Activated CD4-positive, alpha-beta T cell treated with anti-CD3 and anti-CD28 coated beads, Interleukin-2, amount 10 ng/mL, durations not matched to agents 7 days and 5 days (primary cell): ENCODE measurements around the gene LCE7A. TPM values are rescaled to one million over a fixed set of nuclear protein-coding genes. Genes with fewer than 3 reads are reported as not detected.

Source experiments
- CTCF ChIA-PET: fragments of 350-600 bp; sonication (Branson Sonifier 250); formaldehyde crosslinking; loops from one replicate; lab custom pipeline; 2021; ENCODE audit warnings: antibody characterized with exemption; lab: Charles Lee
- POLR2A ChIA-PET: fragments of 350-600 bp; sonication (Branson Sonifier 250); formaldehyde crosslinking; loops from one replicate; lab custom pipeline; 2021; ENCODE audit warnings: antibody characterized with exemption; lab: Charles Lee
- DNase-seq: peaks from one replicate; pipeline ENCODE4 v3.0.0-alpha.2; 2020
- H3K27ac Mint-ChIP-seq: one replicate; pipeline ENCODE4 v1.8.0; 2021; ENCODE audit warnings: mild to moderate bottlenecking, moderate library complexity, mixed read lengths
- H3K27me3 Mint-ChIP-seq: one replicate; pipeline ENCODE4 v1.8.0; 2021; ENCODE audit warnings: mixed read lengths
- H3K36me3 Mint-ChIP-seq: one replicate; pipeline ENCODE4 v1.8.0; 2021; ENCODE audit warnings: low read depth, mixed read lengths
- H3K4me1 Mint-ChIP-seq: one replicate; pipeline ENCODE4 v1.8.0; 2021; ENCODE audit warnings: mixed read lengths
- H3K4me3 Mint-ChIP-seq: one replicate; pipeline ENCODE4 v1.8.0; 2021; ENCODE audit warnings: mild to moderate bottlenecking, moderate library complexity, mixed read lengths
- H3K9me3 Mint-ChIP-seq: one replicate; pipeline ENCODE4 v1.8.0; 2021; ENCODE audit warnings: mixed read lengths
- total RNA-seq, 2 experiments: library from RNA; stranded (reverse); gene quantifications; one replicate each; pipeline ENCODE4 v1.2.3, GENCODE V29; 2021

The LCE7A gene, protein sequence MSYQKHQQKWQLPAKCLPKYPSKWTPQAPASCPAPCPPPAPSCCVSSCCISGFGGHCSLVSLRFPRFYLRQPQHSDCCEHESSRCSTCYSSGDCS
- total RNA-seq: not detected

DNA sequence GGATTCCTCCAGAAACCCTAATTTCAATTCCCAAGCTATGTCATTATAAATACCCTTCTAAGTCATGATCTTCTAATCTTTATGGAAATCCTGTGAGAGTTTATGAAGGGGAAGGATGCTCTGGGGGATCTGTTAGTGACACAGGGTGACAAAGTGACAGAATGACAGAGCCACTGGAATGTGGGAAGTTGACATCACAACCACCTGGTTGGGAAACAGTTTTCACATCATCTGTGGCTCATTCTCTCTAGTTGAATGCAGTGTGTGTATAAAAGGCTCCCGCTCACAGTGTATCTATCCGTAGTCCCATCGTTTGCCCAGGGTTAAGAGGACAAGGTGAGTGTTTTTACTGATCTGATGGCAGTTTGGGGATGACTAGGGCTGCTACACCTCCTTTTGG, at the start of gene LCE7A:
LCE7A (plus strand) TSS at position 301 of the 400 bp plus-strand sequence. CDS start 702 bp downstream, outside the sequence.
- Mint-ChIP-seq H3K27ac (no peak within 1 kb of the TSS), H3K27me3 (peaks cover 7% of the 10 kb centered on the region), H3K9me3 (no peaks in the 10 kb centered on the region), H3K4me1 (no peaks in the 10 kb centered on the region), H3K36me3 (no peaks in the 10 kb centered on the region), H3K4me3 (no peak within 1 kb of the TSS)
- ChIA-PET CTCF (no interaction called here), POLR2A (no interaction called here)
- no peak for DNase-seq

DNA sequence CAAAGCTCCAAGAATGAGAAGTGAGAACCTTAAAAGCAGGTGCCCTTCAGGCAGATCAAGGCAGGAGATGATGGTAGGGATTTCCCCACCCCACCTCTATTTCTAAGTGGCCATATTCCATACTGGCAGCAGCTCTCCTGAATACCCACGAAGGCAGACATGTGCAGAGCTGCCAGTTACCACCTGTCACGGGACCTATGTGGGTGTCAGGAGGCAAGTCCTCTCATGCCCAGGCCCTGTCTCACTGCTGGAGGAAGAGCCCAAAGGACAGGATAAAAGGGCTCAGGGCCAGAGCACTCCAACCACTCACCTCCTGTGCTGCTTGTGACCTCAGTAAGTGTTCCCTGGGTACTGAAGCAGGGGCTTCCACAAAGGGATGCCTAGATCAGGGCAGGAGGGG, 48.7 kb upstream of the LCE7A start:
- no peak overlapping the region for H3K27ac Mint-ChIP-seq
- H3K36me3 Mint-ChIP-seq: no peaks in the 10 kb centered on the region
- ChIA-PET CTCF (no interaction called here), POLR2A (no interaction called here)
- peaks cover 7% of the 10 kb centered on the region for H3K27me3 Mint-ChIP-seq
- no peak overlapping the region for H3K4me3 Mint-ChIP-seq
- no peaks in the 10 kb centered on the region for H3K9me3 Mint-ChIP-seq
- DNase-seq: no peak
- no peaks in the 10 kb centered on the region for H3K4me1 Mint-ChIP-seq

DNA sequence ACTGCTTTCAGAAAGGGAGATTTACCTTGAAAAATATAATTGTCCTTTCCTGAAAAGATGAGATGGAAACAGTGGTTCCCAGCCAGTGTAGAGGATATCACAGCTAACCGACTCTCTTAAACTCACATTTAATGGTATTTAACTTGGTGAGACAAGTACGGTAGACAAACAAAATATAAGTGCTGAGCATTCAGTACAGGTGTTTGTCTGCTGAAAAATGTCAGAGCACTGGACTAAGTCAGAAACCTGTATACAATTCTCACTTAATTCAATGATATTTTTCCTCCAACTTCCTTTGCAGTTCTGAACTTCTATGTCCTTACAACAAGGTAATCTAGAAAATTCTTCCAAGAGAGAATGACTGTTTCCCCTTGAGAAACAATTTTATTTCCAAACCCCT, 48.1 kb upstream of the LCE7A start, which contains the start of gene LCE1B:
LCE1B (plus strand) TSS at position 301 of the 400 bp plus-strand sequence. CDS start 476 bp downstream, outside the sequence.
- CTCF ChIA-PET: no interaction called here
- H3K27ac Mint-ChIP-seq: no peak within 1 kb of the TSS
- no peaks in the 10 kb centered on the region for H3K36me3 Mint-ChIP-seq
- H3K4me3 Mint-ChIP-seq: no peak within 1 kb of the TSS
- POLR2A ChIA-PET: no interaction called here
- peaks cover 7% of the 10 kb centered on the region for H3K27me3 Mint-ChIP-seq
- H3K4me1 Mint-ChIP-seq: no peaks in the 10 kb centered on the region
- no peaks in the 10 kb centered on the region for H3K9me3 Mint-ChIP-seq
- no peak for DNase-seq

GRCh38 chr1:152817309-152817708, 42.5 kb upstream of the LCE7A start:
- Mint-ChIP-seq H3K27ac (no peak overlapping the region), H3K27me3 (no peaks in the 10 kb centered on the region), H3K4me1 (no peaks in the 10 kb centered on the region), H3K4me3 (no peak overlapping the region), H3K36me3 (no peaks in the 10 kb centered on the region), H3K9me3 (no peaks in the 10 kb centered on the region)
- ChIA-PET CTCF (no interaction called here), POLR2A (no interaction called here)
- DNase-seq: no peak

- POLR2A ChIA-PET: no interaction called here
- H3K4me3 Mint-ChIP-seq: no peak overlapping the region
- H3K4me1 Mint-ChIP-seq: no peaks in the 10 kb centered on the region
- peaks cover 16% of the 10 kb centered on the region for H3K27me3 Mint-ChIP-seq
- no peak for DNase-seq
- H3K27ac Mint-ChIP-seq: no peak overlapping the region
- H3K9me3 Mint-ChIP-seq: no peaks in the 10 kb centered on the region
- CTCF ChIA-PET: no interaction called here
- H3K36me3 Mint-ChIP-seq: no peaks in the 10 kb centered on the region
These were observed 36.5 kb upstream of the LCE7A start for GRCh38 chr1:152823294-152823693.

DNA sequence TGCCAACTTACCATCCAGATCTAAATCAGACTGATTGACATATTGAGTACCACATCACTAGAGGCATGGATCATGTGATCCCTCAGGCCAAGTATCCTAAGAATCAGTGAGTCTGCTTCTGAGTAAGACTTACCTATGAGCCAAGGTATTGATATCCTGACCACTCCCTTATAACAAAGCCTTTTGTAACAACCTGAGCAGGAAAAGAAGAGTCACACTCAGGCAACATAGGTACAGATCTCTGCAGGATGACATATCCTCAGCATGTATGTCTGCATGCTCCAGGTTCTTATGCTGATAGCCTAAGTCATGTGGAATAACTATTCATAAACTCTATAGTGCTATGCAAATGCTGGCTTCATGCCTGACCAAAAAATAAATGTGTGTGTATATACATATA, 34.8 kb upstream of the LCE7A start:
- Mint-ChIP-seq H3K9me3 (no peaks in the 10 kb centered on the region), H3K36me3 (no peaks in the 10 kb centered on the region), H3K27ac (no peak overlapping the region), H3K4me1 (no peaks in the 10 kb centered on the region), H3K27me3 (peaks cover 16% of the 10 kb centered on the region), H3K4me3 (no peak overlapping the region)
- POLR2A ChIA-PET: no interaction called here
- CTCF ChIA-PET: interaction anchor here (0.7 kb wide), 1 partner anchor 248 kb away, joined by 3 read pairs; no protein-coding TSS in a partner anchor
- DNase-seq: no peak

GRCh38 chr1:152827173-152827572, 32.6 kb upstream of the LCE7A start, which contains the start of gene LCE1A:
Gene LCE1A (plus strand): TSS chr1:152827473. CDS start chr1:152827473, 0 bp downstream.
- ChIA-PET POLR2A (no interaction called here), CTCF (interaction anchor here (0.7 to 1.2 kb wide), 2 partner anchors 183 to 292 kb away, joined by 3 to 6 read pairs; no protein-coding TSS in a partner anchor)
- Mint-ChIP-seq H3K36me3 (no peaks in the 10 kb centered on the region), H3K27ac (no peak within 1 kb of the TSS), H3K4me3 (no peak within 1 kb of the TSS), H3K9me3 (no peaks in the 10 kb centered on the region), H3K4me1 (no peaks in the 10 kb centered on the region), H3K27me3 (peaks cover 23% of the 10 kb centered on the region)
- no peak for DNase-seq

- no peak overlapping the region for H3K4me3 Mint-ChIP-seq
- no peak for DNase-seq
- ChIA-PET POLR2A (no interaction called here), CTCF (no interaction called here)
- no peaks in the 10 kb centered on the region for H3K4me1 Mint-ChIP-seq
- no peaks in the 10 kb centered on the region for H3K36me3 Mint-ChIP-seq
- H3K27ac Mint-ChIP-seq: no peak overlapping the region
- H3K27me3 Mint-ChIP-seq: peaks cover 11% of the 10 kb centered on the region
- no peaks in the 10 kb centered on the region for H3K9me3 Mint-ChIP-seq
These were observed 22.9 kb upstream of the LCE7A start for GRCh38 chr1:152836870-152837269.

DNA sequence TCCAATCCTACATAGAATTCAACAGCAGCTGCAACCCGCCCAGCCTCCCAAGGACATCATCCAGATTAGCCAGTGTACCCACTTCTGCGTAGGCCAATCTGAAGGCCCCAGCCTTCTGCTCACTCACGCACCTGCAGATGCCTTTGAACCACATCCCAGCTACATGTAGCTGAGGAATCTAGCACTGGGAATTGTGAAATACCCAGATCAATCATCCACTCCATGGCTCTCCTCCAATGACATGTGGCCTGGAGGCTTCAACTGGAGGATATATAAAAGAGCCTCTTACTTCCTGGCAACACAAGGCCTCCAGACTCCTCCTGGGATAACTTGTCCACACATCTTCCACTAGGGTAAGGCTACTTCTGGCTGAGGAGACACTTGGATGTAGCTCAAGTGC, 17.2 kb upstream of the LCE7A start, which contains the start of gene LCE6A:
LCE6A (plus strand) TSS at position 301 of the 400 bp plus-strand sequence. CDS start 665 bp downstream, outside the sequence.
- Mint-ChIP-seq H3K27ac (no peak within 1 kb of the TSS), H3K4me1 (no peaks in the 10 kb centered on the region), H3K27me3 (peaks cover 5% of the 10 kb centered on the region), H3K36me3 (no peaks in the 10 kb centered on the region), H3K9me3 (no peaks in the 10 kb centered on the region), H3K4me3 (no peak within 1 kb of the TSS)
- ChIA-PET CTCF (no interaction called here), POLR2A (no interaction called here)
- DNase-seq: no peak

- Mint-ChIP-seq H3K4me1 (no peaks in the 10 kb centered on the region), H3K36me3 (no peaks in the 10 kb centered on the region), H3K9me3 (no peaks in the 10 kb centered on the region), H3K4me3 (no peak overlapping the region), H3K27ac (no peak overlapping the region), H3K27me3 (peaks cover 3% of the 10 kb centered on the region)
- DNase-seq: no peak
- CTCF ChIA-PET: no interaction called here
- POLR2A ChIA-PET: no interaction called here
These were observed 4.1 kb upstream of the LCE7A start for GRCh38 chr1:152855661-152856060.

DNA sequence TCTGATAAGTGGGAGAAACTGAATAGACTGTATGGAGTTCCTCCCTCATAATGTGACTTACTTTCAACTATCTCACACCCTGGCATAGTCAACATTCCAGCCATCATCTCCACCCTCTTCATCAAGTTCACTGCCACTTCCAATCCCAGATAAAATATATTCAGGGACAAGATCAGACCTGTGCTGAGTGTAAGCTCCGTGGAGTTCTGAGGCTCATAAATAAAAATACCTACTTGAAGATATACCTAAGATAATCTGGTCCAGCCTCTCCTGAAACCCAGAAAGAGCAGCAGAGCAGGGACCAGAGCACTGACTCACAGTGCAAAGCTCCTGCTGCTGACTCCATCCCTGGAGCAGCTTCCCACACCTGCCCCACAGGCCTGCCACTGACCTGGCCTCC, 1.7 kb upstream of the LCE7A start:
- Mint-ChIP-seq H3K27me3 (peaks cover 3% of the 10 kb centered on the region), H3K27ac (no peak overlapping the region), H3K36me3 (no peaks in the 10 kb centered on the region), H3K4me3 (no peak overlapping the region), H3K4me1 (no peaks in the 10 kb centered on the region), H3K9me3 (no peaks in the 10 kb centered on the region)
- ChIA-PET POLR2A (no interaction called here), CTCF (no interaction called here)
- DNase-seq: no peak

- Mint-ChIP-seq H3K36me3 (no peaks in the 10 kb centered on the region), H3K27ac (no peak overlapping the region), H3K4me3 (no peak overlapping the region), H3K27me3 (peaks cover 7% of the 10 kb centered on the region), H3K9me3 (no peaks in the 10 kb centered on the region), H3K4me1 (no peaks in the 10 kb centered on the region)
- CTCF ChIA-PET: no interaction called here
- DNase-seq: no peak
- POLR2A ChIA-PET: no interaction called here
These were observed 333 bp downstream of the LCE7A start for GRCh38 chr1:152860129-152860528.

GRCh38 chr1:152861374-152861773, 1.6 kb downstream of the LCE7A start:
- Mint-ChIP-seq H3K27me3 (peaks cover 7% of the 10 kb centered on the region), H3K9me3 (no peaks in the 10 kb centered on the region), H3K27ac (no peak overlapping the region), H3K36me3 (no peaks in the 10 kb centered on the region), H3K4me3 (no peak overlapping the region), H3K4me1 (no peaks in the 10 kb centered on the region)
- POLR2A ChIA-PET: no interaction called here
- DNase-seq: no peak
- CTCF ChIA-PET: no interaction called here

GRCh38 chr1:152864443-152864842, 4.6 kb downstream of the LCE7A start:
- Mint-ChIP-seq H3K27ac (no peak overlapping the region), H3K4me1 (no peaks in the 10 kb centered on the region), H3K4me3 (no peak overlapping the region), H3K27me3 (peaks cover 4% of the 10 kb centered on the region), H3K36me3 (no peaks in the 10 kb centered on the region), H3K9me3 (no peaks in the 10 kb centered on the region)
- DNase-seq: no peak
- CTCF ChIA-PET: no interaction called here
- POLR2A ChIA-PET: no interaction called here
